Stimulated activated CD4-positive, alpha-beta T cell treated with anti-CD3 and anti-CD28 coated beads, Interleukin-1b, Interleukin-23, amount 100 ng/mL, for 4 hours (primary cell): ENCODE data around the gene EHD4.
A peak's percentile ranks its signal among the peaks of the same experiment; 100 is the strongest.

Source experiments
- DNase-seq, 2 donors: peaks; one replicate each; pipeline ENCODE4 v3.0.0-alpha.2; 2020; ENCODE audit warnings: low read depth in 2 of 2

Gene EHD4

GRCh38 chr15:41972253-41973242 lies at the start of gene EHD4:
Gene EHD4 (minus strand): TSS chr15:41972557. CDS start chr15:41972494, 63 bp downstream.
- peak; percentile 87 to 90 for DNase-seq

GRCh38 chr15:42021593-42021992 lies 49.2 kb upstream of the EHD4 start:
- DNase-seq: no peak

GRCh38 chr15:42020713-42021273 lies 48.4 kb upstream of the EHD4 start, which contains the start of gene PLA2G4E:
Gene PLA2G4E (minus strand): TSS chr15:42021042. CDS start chr15:42021030, 12 bp downstream.
- DNase-seq: no peak

DNA sequence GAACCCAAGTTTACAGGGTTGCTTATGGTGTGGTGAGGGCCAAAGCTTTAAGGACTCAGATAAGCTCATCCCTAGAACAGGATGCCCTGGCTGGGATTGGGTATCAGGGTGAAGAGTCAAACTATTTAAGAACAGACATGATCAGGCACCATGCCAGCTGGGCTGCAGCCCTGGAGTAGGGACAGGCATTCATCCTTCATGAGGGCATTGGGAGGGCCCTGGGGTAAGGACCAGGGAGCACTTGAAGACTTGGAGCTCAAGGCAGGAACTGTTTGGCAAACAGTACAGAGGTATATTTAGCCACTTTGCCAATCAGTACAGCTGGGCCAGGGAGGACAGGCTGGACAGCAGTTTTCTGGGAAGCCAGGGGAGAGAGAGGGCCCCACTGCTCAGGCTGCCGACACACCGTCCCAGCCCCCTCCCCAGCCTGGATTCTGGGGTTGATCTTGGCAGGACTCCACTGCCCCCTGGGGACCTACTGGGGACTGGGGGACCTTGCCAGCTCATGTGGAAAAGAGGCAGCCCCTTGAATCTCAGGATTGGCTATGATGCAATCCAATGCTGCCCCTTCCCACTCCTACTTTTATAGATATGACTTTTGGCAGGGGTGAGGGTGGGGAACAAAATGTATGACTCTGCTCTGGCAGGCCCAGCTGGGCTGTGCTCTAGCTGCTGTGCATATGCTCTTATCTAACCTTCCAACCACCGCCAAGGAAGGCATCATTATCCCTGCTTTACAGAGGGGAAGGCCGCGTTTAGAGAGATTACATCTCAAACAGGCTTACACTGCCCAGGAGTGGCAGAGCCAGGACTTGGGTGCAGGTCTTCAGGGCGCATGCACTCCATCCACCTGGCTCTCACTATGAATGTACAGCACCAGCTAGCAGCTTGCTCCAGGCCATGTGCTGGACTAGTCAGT lies 46.2 kb upstream of the EHD4 start:
- DNase-seq: no peak

- DNase-seq: no peak
Measured at GRCh38 chr15:42016971-42017370, 44.6 kb upstream of the EHD4 start.

GRCh38 chr15:42014406-42014805 lies 42.0 kb upstream of the EHD4 start:
- no peak for DNase-seq

DNA sequence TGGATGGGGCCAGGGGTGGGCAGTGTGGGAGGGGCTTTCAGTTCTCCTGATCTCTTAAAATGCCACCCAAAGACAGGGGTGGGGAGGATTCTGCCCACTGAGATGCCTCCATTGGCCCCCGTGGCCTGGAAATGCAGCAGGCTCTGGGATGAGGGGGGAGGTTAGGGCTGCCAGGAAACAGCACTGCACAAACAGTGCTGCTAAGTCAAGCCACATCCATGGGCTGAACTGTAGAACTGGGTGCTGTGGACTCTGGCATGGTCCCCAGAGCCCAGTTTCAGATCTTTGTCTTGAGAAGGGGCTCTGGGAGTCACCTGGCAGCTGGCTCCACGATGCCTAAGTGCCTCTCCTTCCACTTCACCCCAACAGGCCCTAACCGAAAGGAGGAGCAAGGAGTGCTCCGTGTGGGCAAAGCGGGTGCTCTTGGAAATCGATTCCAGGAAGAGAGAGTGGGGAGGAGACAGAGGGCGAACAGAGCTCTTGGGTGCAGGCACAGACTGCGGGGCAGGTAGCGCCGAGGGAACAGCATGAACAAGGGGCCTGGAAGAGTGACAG lies 40.6 kb upstream of the EHD4 start:
- no peak for DNase-seq

- no peak for DNase-seq
Measured at GRCh38 chr15:42012241-42012640, 39.9 kb upstream of the EHD4 start.

DNA sequence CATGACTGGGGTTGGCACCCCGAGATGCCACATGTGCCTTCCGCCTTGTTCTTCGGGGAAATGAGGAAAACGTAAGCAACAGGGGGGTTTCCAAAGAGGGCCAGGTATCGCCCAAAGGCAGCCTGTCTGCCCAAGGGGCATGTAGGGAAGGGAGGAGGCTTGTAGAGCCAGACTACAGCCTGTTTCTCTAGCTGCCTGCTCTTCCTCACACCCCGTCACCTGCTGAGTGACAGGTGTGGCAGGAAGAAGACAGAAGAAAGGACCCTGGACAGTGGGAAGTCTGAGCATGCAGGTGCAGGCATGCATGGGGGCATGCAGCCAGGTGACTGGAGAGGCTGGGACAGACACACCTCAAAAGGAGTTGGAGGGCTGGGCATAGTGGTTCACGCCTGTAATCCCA lies 38.7 kb upstream of the EHD4 start:
- no peak for DNase-seq

DNA sequence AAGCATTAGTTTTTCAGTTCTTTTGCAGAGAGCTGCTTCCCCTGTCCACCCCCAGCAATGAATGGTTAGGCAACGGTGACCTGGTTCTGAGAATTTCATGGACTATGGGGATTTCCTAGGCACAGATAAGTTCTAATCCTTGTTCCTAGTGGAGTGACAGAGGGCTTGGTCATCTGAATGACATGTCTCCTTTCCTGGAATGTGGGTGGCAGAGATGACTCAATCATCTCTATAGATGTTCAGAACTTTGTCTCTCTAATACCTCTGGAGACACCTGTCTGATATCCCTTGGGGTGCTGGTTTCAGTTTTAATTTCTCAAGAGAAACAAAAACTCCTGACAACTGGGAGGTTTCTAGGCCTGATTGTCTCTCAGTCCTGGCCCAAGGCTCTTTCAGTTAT lies 38.1 kb upstream of the EHD4 start:
- DNase-seq: no peak

GRCh38 chr15:42009474-42009873 lies 37.1 kb upstream of the EHD4 start:
- DNase-seq: no peak

- DNase-seq: no peak
Measured at GRCh38 chr15:42009022-42009421, 36.7 kb upstream of the EHD4 start.

DNA sequence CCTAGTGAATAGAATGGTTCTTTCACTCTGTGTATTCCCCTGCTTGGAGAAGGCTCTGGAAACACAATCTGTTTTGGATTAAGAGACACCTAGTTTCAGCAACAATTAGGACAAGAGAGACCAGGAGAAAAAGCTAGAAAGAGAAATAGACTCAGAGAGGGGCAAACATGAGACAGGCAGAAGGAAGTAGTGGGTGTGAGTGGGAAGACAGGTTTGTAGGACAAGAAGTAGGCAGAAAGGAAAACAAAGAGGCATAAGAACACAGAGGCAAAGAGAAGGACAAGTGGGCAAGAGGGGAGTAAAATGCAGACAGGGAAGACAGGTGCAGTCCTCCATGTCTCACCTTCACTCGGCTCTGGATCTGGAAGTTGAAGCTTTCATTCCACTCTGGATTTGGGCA lies 35.0 kb upstream of the EHD4 start:
- no peak for DNase-seq

GRCh38 chr15:42002333-42002732 lies 30.0 kb upstream of the EHD4 start:
- no peak for DNase-seq

- DNase-seq: no peak
Measured at GRCh38 chr15:42001236-42001635, 28.9 kb upstream of the EHD4 start.

GRCh38 chr15:41999290-42000285 lies 27.2 kb upstream of the EHD4 start:
- no peak for DNase-seq

- DNase-seq: no peak
Measured at GRCh38 chr15:41997845-41998244, 25.5 kb upstream of the EHD4 start.

DNA sequence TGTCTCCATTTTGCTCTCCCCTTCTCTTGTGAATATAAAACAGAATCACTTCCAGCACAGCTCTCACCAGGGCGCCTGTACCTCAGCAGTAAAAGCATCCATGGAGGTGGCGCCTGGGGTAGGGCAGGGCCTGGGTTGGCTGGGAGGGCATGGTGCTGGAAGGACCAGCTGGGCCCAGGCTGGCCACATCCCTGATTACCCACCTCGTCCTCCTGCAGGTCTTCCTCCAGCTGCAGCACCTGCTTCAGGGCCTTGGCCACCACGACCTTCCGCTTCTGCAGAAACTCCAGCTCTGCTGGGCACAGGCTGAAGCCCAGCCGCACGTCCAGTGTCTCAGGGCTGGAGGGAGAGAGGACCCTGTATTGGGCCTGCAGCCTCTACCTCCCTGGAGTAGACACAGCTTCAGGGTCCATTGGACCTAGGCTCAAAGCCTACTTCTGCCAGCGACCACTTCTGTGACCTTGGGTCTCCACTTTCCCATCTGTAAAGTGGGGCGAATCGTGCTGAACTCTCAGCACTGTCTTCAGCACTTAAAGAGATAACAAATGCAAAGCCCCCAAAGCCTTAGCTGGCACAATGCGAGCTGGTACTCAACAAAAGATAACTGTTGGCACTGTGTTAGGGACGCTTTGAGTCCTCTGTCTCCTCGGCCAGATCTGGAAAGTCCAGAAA lies 24.7 kb upstream of the EHD4 start:
- no peak for DNase-seq

GRCh38 chr15:41996376-41996775 lies 24.0 kb upstream of the EHD4 start:
- DNase-seq: no peak

DNA sequence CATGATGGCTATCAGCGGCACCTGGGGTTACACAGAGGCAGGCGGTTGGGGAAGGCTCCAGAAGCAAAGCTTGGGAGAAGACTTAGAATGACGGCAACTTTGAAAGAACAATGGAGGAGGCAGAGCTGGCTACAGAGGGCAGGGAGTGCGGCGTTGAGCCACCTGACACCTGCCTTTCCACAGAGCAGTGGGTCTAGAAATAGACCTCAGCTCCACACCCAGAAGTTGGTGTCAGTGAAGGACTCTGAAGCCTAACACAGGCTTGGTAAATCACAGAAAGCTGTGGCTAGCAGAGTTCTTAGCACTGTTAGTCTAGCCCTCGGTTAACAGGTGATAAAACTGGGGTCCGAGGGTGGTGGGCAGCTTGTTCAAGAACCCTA lies 23.1 kb upstream of the EHD4 start:
- no peak for DNase-seq
